CD4-positive, alpha-beta T cell (primary cell): ENCODE results near the gene CLSTN2. TPM values are rescaled to one million over a fixed set of nuclear protein-coding genes. Genes with fewer than 3 reads are reported as not detected.

ENCODE experiments used
- ATAC-seq: fragments of 200-7000 bp; cut with Tn5 transposase; one replicate; pipeline ENCODE4 v1.10.0; 2022; ENCODE audit warnings: mild to moderate bottlenecking; ENCODE audit not compliant: poor library complexity
- CTCF ChIA-PET: fragments of 350-600 bp; sonication (Branson Sonifier 250); formaldehyde crosslinking; loops from one replicate; lab custom pipeline; 2021; ENCODE audit warnings: antibody characterized with exemption, inconsistent platforms; lab: Charles Lee
- POLR2A ChIA-PET: fragments of 350-600 bp; sonication (Branson Sonifier 250); formaldehyde crosslinking; loops from one replicate; lab custom pipeline; 2021; ENCODE audit warnings: antibody characterized with exemption, inconsistent platforms; lab: Charles Lee
- DNase-seq, 14 experiments: peaks; one replicate each; pipeline ENCODE4 v3.0.0-alpha.2; 2013 to 2020; ENCODE audit warnings: mixed read lengths in 2 of 14
- H3K27ac ChIP-seq, 2 donors: one replicate each; pipeline versions ENCODE4 v1.5.1 to v1.7.0; 2013; ENCODE audit warnings: low read length in 2 of 2, low read depth in 1 of 2, mild to moderate bottlenecking in 1 of 2
- H3K27me3 ChIP-seq, 2 experiments: 1 replicate in 1 of 2; 2 replicates in 1 of 2; pipeline versions ENCODE4 v1.6.1 to v1.7.0; 2013; ENCODE audit warnings: low read length in 2 of 2, control low read depth in 1 of 2, mild to moderate bottlenecking in 1 of 2, moderate library complexity in 1 of 2; ENCODE audit not compliant: insufficient read depth in 2 of 2, control insufficient read depth in 1 of 2
- H3K36me3 ChIP-seq: one replicate; pipeline ENCODE4 v1.6.1; 2013; ENCODE audit warnings: low read length, control low read depth; ENCODE audit not compliant: insufficient read depth
- H3K4me1 ChIP-seq: one replicate; pipeline ENCODE4 v1.6.1; 2013; ENCODE audit warnings: low read length, control low read depth; ENCODE audit not compliant: insufficient read depth
- H3K4me3 ChIP-seq: one replicate; pipeline ENCODE4 v1.5.1; 2013; ENCODE audit warnings: mild to moderate bottlenecking, low read length, moderate library complexity
- H3K9me3 ChIP-seq, 2 experiments: 1 replicate in 1 of 2; 2 replicates in 1 of 2; pipeline versions ENCODE4 v1.6.1 to v1.7.0; 2013; ENCODE audit warnings: low read length in 2 of 2, mild to moderate bottlenecking in 2 of 2, control low read depth in 1 of 2, moderate library complexity in 1 of 2; ENCODE audit not compliant: control insufficient read depth in 1 of 2, insufficient read depth in 1 of 2
- H3K27ac Mint-ChIP-seq: one replicate; pipeline ENCODE4 v1.8.0; 2020; ENCODE audit warnings: mixed read lengths
- H3K27me3 Mint-ChIP-seq: one replicate; pipeline ENCODE4 v1.8.0; 2021; ENCODE audit warnings: mixed read lengths
- H3K36me3 Mint-ChIP-seq: one replicate; pipeline ENCODE4 v1.8.0; 2021; ENCODE audit warnings: low read depth, mixed read lengths
- H3K4me1 Mint-ChIP-seq: one replicate; pipeline ENCODE4 v1.8.0; 2021; ENCODE audit warnings: low read depth, mixed read lengths
- H3K4me3 Mint-ChIP-seq: one replicate; pipeline ENCODE4 v1.8.0; 2020; ENCODE audit warnings: mild to moderate bottlenecking, mixed read lengths
- H3K9me3 Mint-ChIP-seq: one replicate; pipeline ENCODE4 v1.8.0; 2020; ENCODE audit warnings: mixed read lengths
- intact Hi-C, 2 experiments: fragments of 100-400 bp; cut with DNase I in 1 of 2; cut with micrococcal nuclease in 1 of 2; formaldehyde crosslinking; loops; one replicate each; pipeline versions ENCODE4 v1.15.1 to v1.9.0; 2023 to 2025; cut with DNase I, micrococcal nuclease
- total RNA-seq, 174 experiments: library from RNA in 2 of 174; stranded (reverse) in 2 of 174; gene quantifications; one replicate each; pipeline ENCODE4 v1.2.3 and lab custom pipeline; 2021 to 2026
- TF ChIP-seq, protein P1 (sequence below): fragments of 200-600 bp; IDR thresholded peaks from one replicate; pipeline ENCODE4 v1.8.0; 2022; ENCODE audit warnings: antibody characterized with exemption, mild to moderate bottlenecking

CLSTN2 gene
- total RNA-seq, 2 experiments from 2014 or later, result not detected

GRCh38 chr3:140128631-140129030, 193.6 kb downstream of the CLSTN2 start:
- Mint-ChIP-seq H3K9me3 (no peaks in the 10 kb centered on the region), H3K36me3 (no peaks in the 10 kb centered on the region), H3K27ac (no peak overlapping the region), H3K4me1 (no peaks in the 10 kb centered on the region), H3K4me3 (no peak overlapping the region), H3K27me3 (no peaks in the 10 kb centered on the region)
- ChIA-PET POLR2A (no interaction called here), CTCF (no interaction called here)
- no peaks in the 10 kb centered on the region for H3K36me3 ChIP-seq
- no peak overlapping the region for H3K27ac ChIP-seq
- H3K4me1 ChIP-seq, result no peaks in the 10 kb centered on the region
- no peaks in the 10 kb centered on the region for H3K9me3 ChIP-seq
- no peak for ATAC-seq
- no peak for DNase-seq
- H3K4me3 ChIP-seq, result no peak overlapping the region
- intact Hi-C loops, result no loop called here
- no peaks in the 10 kb centered on the region for H3K27me3 ChIP-seq
- TF ChIP-seq, protein P1, sequence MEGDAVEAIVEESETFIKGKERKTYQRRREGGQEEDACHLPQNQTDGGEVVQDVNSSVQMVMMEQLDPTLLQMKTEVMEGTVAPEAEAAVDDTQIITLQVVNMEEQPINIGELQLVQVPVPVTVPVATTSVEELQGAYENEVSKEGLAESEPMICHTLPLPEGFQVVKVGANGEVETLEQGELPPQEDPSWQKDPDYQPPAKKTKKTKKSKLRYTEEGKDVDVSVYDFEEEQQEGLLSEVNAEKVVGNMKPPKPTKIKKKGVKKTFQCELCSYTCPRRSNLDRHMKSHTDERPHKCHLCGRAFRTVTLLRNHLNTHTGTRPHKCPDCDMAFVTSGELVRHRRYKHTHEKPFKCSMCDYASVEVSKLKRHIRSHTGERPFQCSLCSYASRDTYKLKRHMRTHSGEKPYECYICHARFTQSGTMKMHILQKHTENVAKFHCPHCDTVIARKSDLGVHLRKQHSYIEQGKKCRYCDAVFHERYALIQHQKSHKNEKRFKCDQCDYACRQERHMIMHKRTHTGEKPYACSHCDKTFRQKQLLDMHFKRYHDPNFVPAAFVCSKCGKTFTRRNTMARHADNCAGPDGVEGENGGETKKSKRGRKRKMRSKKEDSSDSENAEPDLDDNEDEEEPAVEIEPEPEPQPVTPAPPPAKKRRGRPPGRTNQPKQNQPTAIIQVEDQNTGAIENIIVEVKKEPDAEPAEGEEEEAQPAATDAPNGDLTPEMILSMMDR, result no peak

- intact Hi-C loops, result no loop called here
- TF ChIP-seq, protein P1, result no peak
- Histone ChIP-seq H3K4me3 (no peak overlapping the region), H3K36me3 (no peaks in the 10 kb centered on the region), H3K27me3 (no peaks in the 10 kb centered on the region), H3K9me3 (no peaks in the 10 kb centered on the region), H3K4me1 (no peaks in the 10 kb centered on the region), H3K27ac (no peak overlapping the region)
- Mint-ChIP-seq H3K4me3 (no peak overlapping the region), H3K27ac (no peak overlapping the region), H3K36me3 (no peaks in the 10 kb centered on the region), H3K4me1 (no peaks in the 10 kb centered on the region), H3K27me3 (peaks cover 5% of the 10 kb centered on the region), H3K9me3 (no peaks in the 10 kb centered on the region)
- CTCF ChIA-PET, result no interaction called here
- ATAC-seq, result no peak
- POLR2A ChIA-PET, result no interaction called here
- DNase-seq, result no peak
Measured at GRCh38 chr3:140129768-140130284, 194.8 kb downstream of the CLSTN2 start.

DNA sequence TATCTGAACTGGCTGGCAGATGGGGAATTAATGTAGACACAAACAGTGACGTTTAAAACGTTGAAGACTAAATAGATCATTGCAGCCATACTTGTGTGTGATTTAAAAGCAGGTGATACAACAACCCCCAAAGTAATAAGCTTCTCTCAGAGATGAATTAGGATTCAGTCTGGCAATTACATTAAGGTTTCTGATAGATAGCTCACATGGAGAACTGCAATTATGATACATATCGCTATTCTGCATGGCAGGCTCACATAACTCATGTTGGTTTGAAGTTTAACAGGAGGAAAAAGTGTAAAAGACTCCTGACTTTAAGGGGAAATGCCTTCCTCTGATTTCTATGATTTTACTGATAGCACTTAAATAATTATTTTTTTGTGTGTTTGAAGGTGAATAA, 196.9 kb downstream of the CLSTN2 start:
- Mint-ChIP-seq H3K9me3 (no peaks in the 10 kb centered on the region), H3K27me3 (peaks cover 5% of the 10 kb centered on the region), H3K36me3 (no peaks in the 10 kb centered on the region), H3K27ac (no peak overlapping the region), H3K4me3 (no peak overlapping the region), H3K4me1 (no peaks in the 10 kb centered on the region)
- POLR2A ChIA-PET, result no interaction called here
- Histone ChIP-seq H3K36me3 (no peaks in the 10 kb centered on the region), H3K9me3 (no peaks in the 10 kb centered on the region), H3K27me3 (no peaks in the 10 kb centered on the region), H3K4me1 (no peaks in the 10 kb centered on the region), H3K27ac (no peak overlapping the region), H3K4me3 (no peak overlapping the region)
- intact Hi-C loops, result no loop called here
- ATAC-seq (no peak), DNase-seq (no peak)
- TF ChIP-seq, protein P1, result no peak
- CTCF ChIA-PET, result no interaction called here
